Thyroid gland (tissue), 4 donors: ENCODE measurements around the gene BCAS1.

ENCODE experiments used
- CTCF ChIP-seq, 6 experiments: fragments of 200-600 bp in 3 of 6; fragments of 450-650 bp in 3 of 6; sonication (generic) in 3 of 6; IDR thresholded peaks; one replicate each; pipeline ENCODE4 v1.5.1; 2016 to 2019; ENCODE audit warnings: antibody characterized with exemption in 6 of 6, mild to moderate bottlenecking in 2 of 6, inconsistent platforms in 1 of 6, moderate library complexity in 1 of 6
- POLR2A ChIP-seq, 2 donors: fragments of 450-650 bp; IDR thresholded peaks; one replicate each; pipeline ENCODE4 v1.6.1; 2017; ENCODE audit warnings: antibody characterized with exemption in 2 of 2, mild to moderate bottlenecking in 2 of 2, moderate library complexity in 1 of 2

GRCh38 chr20:54048891-54049545, 21.4 kb downstream of the BCAS1 start:
- TF ChIP-seq CTCF (IDR thresholded peaks at IDR 0.05) (no peak), POLR2A (IDR thresholded peaks at IDR 0.05) (no peak)
